Nephron progenitor cell (in vitro differentiated cells): ENCODE data around the gene ZDHHC4.

ENCODE experiments used
- DNase-seq: peaks from one replicate; pipeline ENCODE4 v3.0.0; 2021
- H3K27ac Mint-ChIP-seq: 2 replicates; pipeline ENCODE4 v1.8.0; 2021; ENCODE audit warnings: mild to moderate bottlenecking, moderate library complexity, mixed read lengths
- H3K27me3 Mint-ChIP-seq: 2 replicates; pipeline ENCODE4 v1.8.0; 2021; ENCODE audit warnings: mild to moderate bottlenecking, low read depth, mixed read lengths; ENCODE audit not compliant: poor library complexity
- H3K36me3 Mint-ChIP-seq: 2 replicates; pipeline ENCODE4 v1.8.0; 2021; ENCODE audit warnings: low read depth, mixed read lengths
- H3K4me1 Mint-ChIP-seq: 2 replicates; pipeline ENCODE4 v1.8.0; 2021; ENCODE audit warnings: mixed read lengths
- H3K4me3 Mint-ChIP-seq: 2 replicates; pipeline ENCODE4 v1.8.0; 2021; ENCODE audit warnings: mild to moderate bottlenecking, moderate library complexity, mixed read lengths
- H3K9me3 Mint-ChIP-seq: 2 replicates; pipeline ENCODE4 v1.8.0; 2021; ENCODE audit warnings: mild to moderate bottlenecking, moderate library complexity, mixed read lengths
- CTCF ChIP-seq: fragments of 200-600 bp; sonication (generic); IDR thresholded peaks from 2 replicates; pipeline ENCODE4 v1.5.0; 2021; ENCODE audit warnings: antibody characterized with exemption

Gene ZDHHC4

GRCh38 chr7:6615723-6616555 lies 38.7 kb downstream of the ZDHHC4 start:
- Mint-ChIP-seq H3K36me3 (peaks cover 15% of the 10 kb centered on the region), H3K4me1 (peaks cover 11% of the 10 kb centered on the region), H3K27ac (no peak overlapping the region), H3K27me3 (peaks cover 6% of the 10 kb centered on the region), H3K4me3 (peak overlapping the region; percentile 71), H3K9me3 (peaks cover 2% of the 10 kb centered on the region)
- peak; percentile 48 for DNase-seq
- TF ChIP-seq CTCF = no peak

GRCh38 chr7:6616854-6617643 lies 39.8 kb downstream of the ZDHHC4 start:
- Mint-ChIP-seq H3K9me3 (no peaks in the 10 kb centered on the region), H3K4me1 (peaks cover 11% of the 10 kb centered on the region), H3K27me3 (peaks cover 6% of the 10 kb centered on the region), H3K36me3 (peaks cover 24% of the 10 kb centered on the region), H3K4me3 (peak overlapping the region; percentile 79), H3K27ac (no peak overlapping the region)
- no peak for DNase-seq
- TF ChIP-seq CTCF = no peak

- no peak overlapping the region for H3K4me3 Mint-ChIP-seq
- no peak for DNase-seq
- H3K36me3 Mint-ChIP-seq = peaks cover 30% of the 10 kb centered on the region
- no peaks in the 10 kb centered on the region for H3K27me3 Mint-ChIP-seq
- no peaks in the 10 kb centered on the region for H3K9me3 Mint-ChIP-seq
- H3K27ac Mint-ChIP-seq = no peak overlapping the region
- H3K4me1 Mint-ChIP-seq = peaks cover 11% of the 10 kb centered on the region
- no peak for TF ChIP-seq CTCF
Measured at GRCh38 chr7:6618621-6619020, 41.4 kb downstream of the ZDHHC4 start.

GRCh38 chr7:6619961-6620360 lies 42.7 kb downstream of the ZDHHC4 start:
- peaks cover 5% of the 10 kb centered on the region for H3K4me1 Mint-ChIP-seq
- no peak overlapping the region for H3K27ac Mint-ChIP-seq
- no peak overlapping the region for H3K4me3 Mint-ChIP-seq
- peaks cover 30% of the 10 kb centered on the region for H3K36me3 Mint-ChIP-seq
- TF ChIP-seq CTCF = no peak
- H3K9me3 Mint-ChIP-seq = no peaks in the 10 kb centered on the region
- DNase-seq = no peak
- H3K27me3 Mint-ChIP-seq = no peaks in the 10 kb centered on the region

GRCh38 chr7:6621195-6622133 lies 44.2 kb downstream of the ZDHHC4 start:
- no peak for TF ChIP-seq CTCF
- no peak for DNase-seq
- H3K36me3 Mint-ChIP-seq = peaks cover 30% of the 10 kb centered on the region
- no peak overlapping the region for H3K27ac Mint-ChIP-seq
- H3K4me3 Mint-ChIP-seq = no peak overlapping the region
- H3K9me3 Mint-ChIP-seq = no peaks in the 10 kb centered on the region
- H3K27me3 Mint-ChIP-seq = no peaks in the 10 kb centered on the region
- peaks cover 5% of the 10 kb centered on the region for H3K4me1 Mint-ChIP-seq
